Thoracic aorta (tissue), 2 donors: ENCODE data around the gene PARD3B. TPM values are rescaled to one million over a fixed set of nuclear protein-coding genes. Genes with fewer than 3 reads are reported as not detected.

Experiments used
- ATAC-seq: fragments of 150-250 bp; one replicate; pipeline ENCODE4 v1.8.0; 2017; ENCODE audit warnings: low read depth; ENCODE audit not compliant: insufficient number of reproducible peaks, low FRiP score
- DNase-seq: peaks from one replicate; pipeline ENCODE4 v3.0.0-alpha.2; 2020; ENCODE audit warnings: low spot score
- H3K27ac ChIP-seq, 2 donors: fragments of 200-600 bp; sonication (generic); 1 replicate in 1 of 2; 2 replicates in 1 of 2; pipeline ENCODE4 v1.5.1; 2016; ENCODE audit warnings: mild to moderate bottlenecking in 2 of 2, moderate library complexity in 2 of 2
- H3K27me3 ChIP-seq: fragments of 200-600 bp; sonication (generic); replicated peaks from 2 replicates; pipeline ENCODE4 v1.6.0; 2016; ENCODE audit warnings: mild to moderate bottlenecking; ENCODE audit not compliant: insufficient read depth
- H3K36me3 ChIP-seq: fragments of 200-600 bp; sonication (generic); one replicate; pipeline ENCODE4 v1.5.1; 2016
- H3K4me1 ChIP-seq, 2 donors: fragments of 200-600 bp; sonication (generic); 1 replicate in 1 of 2; 2 replicates in 1 of 2; pipeline versions ENCODE4 v1.5.1 to v1.6.0; 2016; ENCODE audit warnings: low read depth in 2 of 2, mild to moderate bottlenecking in 1 of 2; ENCODE audit not compliant: control insufficient read depth in 1 of 2
- H3K4me3 ChIP-seq: fragments of 200-600 bp; sonication (generic); 2 replicates; pipeline ENCODE4 v1.5.1; 2016; ENCODE audit warnings: mild to moderate bottlenecking
- H3K9me3 ChIP-seq: fragments of 200-600 bp; sonication (generic); 2 replicates; pipeline ENCODE4 v1.5.1; 2016
- CTCF ChIP-seq: fragments of 200-600 bp; sonication (generic); IDR thresholded peaks from one replicate; pipeline ENCODE4 v1.5.1; 2019; ENCODE audit warnings: antibody characterized with exemption
- total RNA-seq, 2 donors: library from RNA; depleted of rRNA; stranded (reverse); fragments of >200 nt; gene quantifications; one replicate each; pipeline versions ENCODE4 v1.1.0 to v1.2.3, GENCODE V29; 2016

PARD3B gene
- total RNA-seq, 2 donors from 2014 or later = 25.7 to 34.5 TPM

- Histone ChIP-seq H3K27me3 (no peaks in the 10 kb centered on the region), H3K4me3 (no peak overlapping the region), H3K36me3 (no peaks in the 10 kb centered on the region), H3K4me1 (peaks cover 0 to 8% of the 10 kb centered on the region in 2 donors), H3K27ac (no peak overlapping the region), H3K9me3 (no peaks in the 10 kb centered on the region)
- TF ChIP-seq CTCF = no peak
- ATAC-seq = no peak
- no peak for DNase-seq
Measured at GRCh38 chr2:204576362-204576979, 31.2 kb downstream of the PARD3B start.

- no peak for TF ChIP-seq CTCF
- Histone ChIP-seq H3K4me3 (no peak overlapping the region), H3K27ac (no peak overlapping the region), H3K36me3 (no peaks in the 10 kb centered on the region), H3K9me3 (no peaks in the 10 kb centered on the region), H3K4me1 (peaks cover 0 to under 1% of the 10 kb centered on the region in 2 donors), H3K27me3 (no peaks in the 10 kb centered on the region)
- ATAC-seq (no peak), DNase-seq (no peak)
Measured at GRCh38 chr2:204578928-204579598, 33.8 kb downstream of the PARD3B start.

- no peak for TF ChIP-seq CTCF
- no peak overlapping the region for H3K4me3 ChIP-seq
- DNase-seq (no peak), ATAC-seq (no peak)
- H3K27me3 ChIP-seq = no peaks in the 10 kb centered on the region
- H3K36me3 ChIP-seq = no peaks in the 10 kb centered on the region
- H3K27ac ChIP-seq = no peak overlapping the region
- H3K9me3 ChIP-seq = no peaks in the 10 kb centered on the region
- no peaks in the 10 kb centered on the region for H3K4me1 ChIP-seq
Measured at GRCh38 chr2:204581946-204582345, 36.7 kb downstream of the PARD3B start.

GRCh38 chr2:204583773-204584172 is 38.5 kb downstream of the PARD3B start:
- H3K4me1 ChIP-seq = no peaks in the 10 kb centered on the region
- DNase-seq (no peak), ATAC-seq (no peak)
- no peak overlapping the region for H3K4me3 ChIP-seq
- no peaks in the 10 kb centered on the region for H3K36me3 ChIP-seq
- no peaks in the 10 kb centered on the region for H3K27me3 ChIP-seq
- no peak overlapping the region for H3K27ac ChIP-seq
- H3K9me3 ChIP-seq = no peaks in the 10 kb centered on the region
- no peak for TF ChIP-seq CTCF

GRCh38 chr2:204585930-204586329 is 40.7 kb downstream of the PARD3B start:
- H3K36me3 ChIP-seq = no peaks in the 10 kb centered on the region
- DNase-seq (no peak), ATAC-seq (no peak)
- TF ChIP-seq CTCF = no peak
- no peak overlapping the region for H3K4me3 ChIP-seq
- H3K9me3 ChIP-seq = no peaks in the 10 kb centered on the region
- no peaks in the 10 kb centered on the region for H3K27me3 ChIP-seq
- no peak overlapping the region for H3K27ac ChIP-seq
- no peaks in the 10 kb centered on the region for H3K4me1 ChIP-seq
